HG03280 (cell line): Measurements from ENCODE around the gene FUBP3.

Experiments used
- ATAC-seq: cut with Tn5 transposase; IDR thresholded peaks from one replicate; pipeline ENCODE4 v1.9.1; 2021; ENCODE audit warnings: mild to moderate bottlenecking, moderate library complexity; ENCODE audit not compliant: unreplicated experiment

Gene FUBP3, protein sequence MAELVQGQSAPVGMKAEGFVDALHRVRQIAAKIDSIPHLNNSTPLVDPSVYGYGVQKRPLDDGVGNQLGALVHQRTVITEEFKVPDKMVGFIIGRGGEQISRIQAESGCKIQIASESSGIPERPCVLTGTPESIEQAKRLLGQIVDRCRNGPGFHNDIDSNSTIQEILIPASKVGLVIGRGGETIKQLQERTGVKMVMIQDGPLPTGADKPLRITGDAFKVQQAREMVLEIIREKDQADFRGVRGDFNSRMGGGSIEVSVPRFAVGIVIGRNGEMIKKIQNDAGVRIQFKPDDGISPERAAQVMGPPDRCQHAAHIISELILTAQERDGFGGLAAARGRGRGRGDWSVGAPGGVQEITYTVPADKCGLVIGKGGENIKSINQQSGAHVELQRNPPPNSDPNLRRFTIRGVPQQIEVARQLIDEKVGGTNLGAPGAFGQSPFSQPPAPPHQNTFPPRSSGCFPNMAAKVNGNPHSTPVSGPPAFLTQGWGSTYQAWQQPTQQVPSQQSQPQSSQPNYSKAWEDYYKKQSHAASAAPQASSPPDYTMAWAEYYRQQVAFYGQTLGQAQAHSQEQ

GRCh38 chr9:130578865-130579737 is at the start of gene FUBP3:
FUBP3 (plus strand) TSS chr9:130579577; CDS start chr9:130579681, 104 bp downstream.
- peak; percentile 90 for ATAC-seq

DNA sequence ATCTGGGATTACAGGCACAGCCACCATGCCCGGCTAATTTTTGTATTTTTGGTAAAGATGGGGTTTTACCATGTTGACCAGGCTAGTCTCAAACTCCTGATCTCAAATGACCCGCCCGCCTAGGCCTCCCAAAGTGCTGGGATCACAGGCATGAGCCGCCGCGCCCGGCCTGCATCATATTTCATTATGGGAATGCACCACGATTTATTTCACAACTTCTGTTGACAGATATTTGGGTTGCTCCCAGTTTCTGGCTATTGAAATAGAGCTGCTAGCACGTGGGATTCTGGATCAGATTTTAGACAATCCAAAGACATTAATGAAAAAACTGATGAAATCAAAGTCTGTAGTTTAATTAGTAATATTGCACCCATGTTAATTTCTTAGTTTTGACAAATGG is 48.4 kb upstream of the FUBP3 start:
- ATAC-seq = no peak

- no peak for ATAC-seq
Observed at GRCh38 chr9:130531670-130532069, 47.7 kb upstream of the FUBP3 start.

- no peak for ATAC-seq
Observed at GRCh38 chr9:130532426-130533080, 46.8 kb upstream of the FUBP3 start.

- ATAC-seq = no peak
Observed at GRCh38 chr9:130535818-130536521, 43.4 kb upstream of the FUBP3 start.

GRCh38 chr9:130536701-130537107 is 42.7 kb upstream of the FUBP3 start:
- ATAC-seq = no peak

GRCh38 chr9:130537346-130538050 is 41.9 kb upstream of the FUBP3 start:
- no peak for ATAC-seq

- ATAC-seq = no peak
Observed at GRCh38 chr9:130539420-130540223, 39.8 kb upstream of the FUBP3 start.

DNA sequence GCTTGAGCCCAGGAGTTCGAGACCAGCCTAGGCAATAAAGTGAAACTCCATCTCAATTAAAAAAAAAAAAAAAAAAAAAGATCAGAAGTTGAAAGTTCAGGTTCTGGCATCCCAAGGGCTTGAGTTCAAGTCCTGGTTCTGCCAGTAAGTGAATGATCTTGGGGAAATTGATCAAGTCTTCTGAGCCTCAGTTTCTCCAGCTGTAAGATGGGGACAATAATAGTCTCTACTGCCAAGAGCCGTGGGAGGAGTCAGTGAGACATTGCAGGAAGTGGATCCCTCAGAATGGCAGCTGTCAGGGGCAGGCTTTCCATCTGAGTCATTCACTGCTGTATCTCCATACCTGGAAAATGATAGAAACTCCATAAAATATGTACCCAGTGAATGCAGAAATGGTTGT is 37.8 kb upstream of the FUBP3 start:
- no peak for ATAC-seq

GRCh38 chr9:130542038-130542437 is 37.3 kb upstream of the FUBP3 start:
- no peak for ATAC-seq

DNA sequence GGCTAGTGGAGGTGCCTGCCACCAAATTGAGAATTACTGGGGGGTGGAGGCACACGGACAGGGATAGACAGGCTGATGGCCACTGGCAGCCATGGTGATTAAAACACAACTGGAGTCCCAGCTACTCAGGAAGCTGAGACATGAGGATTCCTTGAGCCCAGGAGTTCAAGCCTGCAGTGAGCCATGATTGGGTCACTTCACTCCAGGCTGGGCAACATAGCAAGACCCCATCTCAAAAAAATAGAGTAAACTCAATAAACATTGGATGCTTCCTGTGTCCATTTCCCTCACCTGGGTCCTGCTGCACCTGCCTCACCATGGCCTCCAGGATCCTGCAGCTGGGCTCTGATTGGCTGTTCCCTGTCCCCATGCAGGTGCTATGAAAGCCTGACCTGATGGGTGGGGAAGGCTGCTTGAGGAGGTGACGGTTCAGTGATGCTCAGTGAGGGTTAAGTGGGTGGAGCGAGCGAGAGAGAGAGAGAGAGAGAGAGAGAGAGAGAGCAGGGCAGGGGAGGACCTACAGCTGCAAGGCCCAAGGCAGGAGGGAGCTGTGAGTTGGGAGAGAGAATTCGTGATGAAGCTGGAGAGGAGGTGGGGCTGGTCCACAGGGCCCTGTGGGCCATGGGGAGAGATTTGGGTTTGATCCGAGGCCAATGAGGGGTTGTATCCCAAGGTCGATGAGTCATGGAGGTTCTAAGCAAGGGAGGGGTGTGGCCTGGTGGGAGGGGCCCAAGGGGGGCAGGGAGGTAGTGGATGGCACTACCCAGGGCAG is 36.7 kb upstream of the FUBP3 start:
- no peak for ATAC-seq

DNA sequence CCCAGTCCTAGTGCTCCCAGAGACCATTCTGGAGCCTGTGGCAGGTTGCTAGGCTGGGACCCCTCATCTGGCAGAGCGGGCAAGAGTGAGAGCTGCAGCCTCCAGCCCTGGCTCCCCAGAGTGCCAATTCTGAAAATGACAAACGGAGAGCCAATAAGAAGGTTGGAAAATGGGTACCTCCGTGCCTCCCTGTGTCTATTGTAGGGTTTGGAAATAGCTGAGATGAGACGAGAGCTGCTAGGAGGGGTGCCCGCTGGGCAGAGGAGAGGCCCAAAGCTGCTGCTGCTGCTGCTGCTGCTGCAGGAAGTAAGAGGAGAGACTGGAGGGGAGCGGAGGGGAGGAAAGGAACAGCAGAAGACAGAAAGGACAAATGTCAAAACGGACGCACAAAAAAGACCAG is 36.0 kb upstream of the FUBP3 start:
- ATAC-seq = no peak

DNA sequence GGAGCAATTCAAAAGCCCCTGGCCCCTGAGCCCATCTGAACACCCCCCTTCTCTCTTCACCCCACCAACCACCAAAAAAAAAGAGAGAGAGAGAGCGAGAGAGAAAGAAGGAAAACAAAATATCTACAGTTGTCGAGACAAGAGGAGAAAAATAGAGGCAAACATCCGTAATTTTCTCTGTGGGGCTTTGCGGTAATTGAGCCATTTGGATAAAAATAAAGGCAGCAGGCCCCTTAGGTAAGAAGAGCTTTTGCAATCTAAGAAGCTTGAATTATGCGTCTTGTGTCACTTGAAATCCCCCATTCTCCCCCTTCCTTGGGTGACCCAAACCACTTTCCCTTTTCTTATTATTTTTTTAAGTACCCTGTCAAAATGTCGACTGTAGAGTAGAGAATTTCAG is 35.5 kb upstream of the FUBP3 start:
- ATAC-seq = no peak

DNA sequence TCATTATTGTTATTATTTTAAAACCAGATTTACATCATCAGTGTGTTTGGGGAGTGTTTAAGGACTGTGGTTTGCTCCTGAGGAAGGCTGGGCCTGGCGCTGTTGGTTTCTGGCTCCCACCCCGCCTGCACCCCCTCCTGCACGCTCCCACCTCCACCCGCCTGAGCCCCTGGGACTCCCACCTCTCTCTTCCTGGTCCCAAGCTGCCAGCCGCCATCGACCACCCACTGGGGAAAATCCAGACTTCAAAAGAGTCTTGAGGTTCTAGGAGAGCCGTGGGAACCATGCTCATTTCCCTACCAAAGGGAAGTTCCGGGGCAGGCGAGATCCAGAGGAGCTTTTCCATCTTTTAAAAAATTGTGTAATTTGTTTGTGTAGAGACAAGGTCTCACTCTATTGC is 35.0 kb upstream of the FUBP3 start:
- no peak for ATAC-seq

GRCh38 chr9:130548103-130548502 is 31.3 kb upstream of the FUBP3 start:
- no peak for ATAC-seq

- no peak for ATAC-seq
Observed at GRCh38 chr9:130549093-130549735, 30.2 kb upstream of the FUBP3 start.

DNA sequence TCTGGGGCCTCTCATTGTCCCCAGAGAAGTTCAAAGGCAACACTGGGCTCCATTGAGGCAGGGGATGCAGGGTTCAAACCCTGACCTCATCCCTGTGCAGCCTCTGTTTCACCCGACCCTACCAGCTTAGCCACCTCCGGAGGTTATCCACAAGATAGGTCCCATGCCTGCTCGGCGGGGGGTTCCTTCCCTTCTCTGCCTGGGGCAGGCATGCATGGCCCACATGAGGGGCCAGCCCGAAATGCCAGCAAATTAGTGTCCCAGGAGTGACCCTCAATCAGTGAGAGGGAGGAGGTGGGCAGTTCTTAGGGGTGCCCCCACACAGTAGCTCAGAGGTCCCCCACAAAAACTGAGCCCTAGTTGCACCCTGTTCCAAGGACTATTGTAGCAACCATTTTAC is 24.8 kb upstream of the FUBP3 start:
- ATAC-seq = no peak

DNA sequence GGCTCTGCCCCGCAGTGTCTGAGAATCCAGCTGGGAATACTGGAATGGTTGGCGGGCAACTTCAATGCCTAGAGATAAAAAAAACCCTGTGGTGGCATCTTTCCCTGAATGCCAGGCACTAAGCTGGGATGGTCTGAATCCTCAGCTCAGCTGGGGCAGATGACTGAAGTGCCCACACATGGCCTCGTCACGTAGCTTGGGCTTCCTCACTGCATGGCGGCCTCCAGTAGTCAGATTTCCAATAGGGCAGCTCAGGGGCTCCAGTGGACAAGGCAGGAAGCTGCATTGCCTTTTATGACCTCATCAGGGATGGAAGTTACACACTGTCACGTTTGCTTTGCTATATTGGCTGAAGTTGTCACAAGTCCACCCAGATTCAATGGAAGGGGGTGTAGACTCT is 24.3 kb upstream of the FUBP3 start:
- ATAC-seq = no peak
